GM12874 (cell line): Measurements from ENCODE around the gene CAMKMT.

Source experiments
- CTCF ChIP-seq: IDR thresholded peaks from 2 replicates; pipeline ENCODE4 v1.5.1; 2011; ENCODE audit warnings: low read depth, mild to moderate bottlenecking, control low read depth, low read length, moderate library complexity; ENCODE audit not compliant: insufficient read depth

The CAMKMT gene

GRCh38 chr2:44515416-44515815 is 153.7 kb downstream of the CAMKMT start:
- no peak for TF ChIP-seq CTCF

GRCh38 chr2:44519026-44519425 is 157.3 kb downstream of the CAMKMT start:
- no peak for TF ChIP-seq CTCF

GRCh38 chr2:44522846-44523245 is 161.1 kb downstream of the CAMKMT start:
- no peak for TF ChIP-seq CTCF

GRCh38 chr2:44524347-44524926 is 162.7 kb downstream of the CAMKMT start:
- no peak for TF ChIP-seq CTCF

GRCh38 chr2:44526352-44526751 is 164.6 kb downstream of the CAMKMT start:
- no peak for TF ChIP-seq CTCF

- TF ChIP-seq CTCF, result no peak
Measured at GRCh38 chr2:44528595-44528994, 166.8 kb downstream of the CAMKMT start.

GRCh38 chr2:44529448-44529847 is 167.7 kb downstream of the CAMKMT start:
- no peak for TF ChIP-seq CTCF

- TF ChIP-seq CTCF, result no peak
Measured at GRCh38 chr2:44531289-44531688, 169.5 kb downstream of the CAMKMT start.
